Measurements from ENCODE around the gene EID1.

The EID1 gene

GRCh38 chr15:48871542-48871941, 6.4 kb upstream of the EID1 start:
- Histone ChIP-seq H2AFZ (ENCODE audit: low read length) (no peak overlapping the region), H3K27me3 (ENCODE audit: insufficient read depth, low read length) (no peaks in the 10 kb centered on the region), H3K27ac (ENCODE audit: low read depth, low read length, poor library complexity, severe bottlenecking) (no peak overlapping the region), H3K4me3 (ENCODE audit: low read depth, low read length, poor library complexity, severe bottlenecking) (no peak overlapping the region), H4K20me1 (ENCODE audit: insufficient read depth, low read length) (no peaks in the 10 kb centered on the region), H3K9me3 (ENCODE audit: low read length) (no peaks in the 10 kb centered on the region), H3K9ac (ENCODE audit: low read length) (no peak overlapping the region), H3K36me3 (ENCODE audit: insufficient read depth, low read length) (no peaks in the 10 kb centered on the region), H3K4me1 (ENCODE audit: insufficient read depth, low read length, severe bottlenecking) (no peaks in the 10 kb centered on the region), H3K9me2 (ENCODE audit: low read depth, low read length) (no peaks in the 10 kb centered on the region), H3K79me2 (ENCODE audit: insufficient read depth, low read length) (no peaks in the 10 kb centered on the region), H3F3A (ENCODE audit: insufficient read depth, low read length) (no peaks in the 10 kb centered on the region), H3K4me2 (ENCODE audit: low read length) (no peak overlapping the region)
- TF ChIP-seq EZH2 (IDR thresholded peaks at IDR 0.05; ENCODE audit: borderline replicate concordance, low read length) = no peak
- no peak for TF ChIP-seq CTCF (IDR thresholded peaks at IDR 0.05; ENCODE audit: low read length)

- Histone ChIP-seq H3K79me2 (ENCODE audit: insufficient read depth, low read length) (no peaks in the 10 kb centered on the region), H3K4me3 (ENCODE audit: low read depth, low read length, poor library complexity, severe bottlenecking) (no peak overlapping the region), H3K27ac (ENCODE audit: low read depth, low read length, poor library complexity, severe bottlenecking) (no peak overlapping the region), H2AFZ (ENCODE audit: low read length) (no peak overlapping the region), H3K9ac (ENCODE audit: low read length) (no peak overlapping the region), H4K20me1 (ENCODE audit: insufficient read depth, low read length) (no peaks in the 10 kb centered on the region), H3K9me3 (ENCODE audit: low read length) (no peaks in the 10 kb centered on the region), H3F3A (ENCODE audit: insufficient read depth, low read length) (no peaks in the 10 kb centered on the region), H3K9me2 (ENCODE audit: low read depth, low read length) (no peaks in the 10 kb centered on the region), H3K27me3 (ENCODE audit: insufficient read depth, low read length) (no peaks in the 10 kb centered on the region), H3K4me2 (ENCODE audit: low read length) (no peak overlapping the region), H3K4me1 (ENCODE audit: insufficient read depth, low read length, severe bottlenecking) (peaks cover 7% of the 10 kb centered on the region), H3K36me3 (ENCODE audit: insufficient read depth, low read length) (no peaks in the 10 kb centered on the region)
- TF ChIP-seq CTCF (IDR thresholded peaks at IDR 0.05; ENCODE audit: low read length) = no peak
Observed at GRCh38 chr15:48872632-48873031, 5.3 kb upstream of the EID1 start.

- no peak for TF ChIP-seq EZH2 (IDR thresholded peaks at IDR 0.05; ENCODE audit: borderline replicate concordance, low read length)
- TF ChIP-seq CTCF (IDR thresholded peaks at IDR 0.05; ENCODE audit: low read length) = no peak
- Histone ChIP-seq H3K27ac (ENCODE audit: low read depth, low read length, poor library complexity, severe bottlenecking) (no peak overlapping the region), H3K4me1 (ENCODE audit: insufficient read depth, low read length, severe bottlenecking) (peaks cover 25% of the 10 kb centered on the region), H3K9me3 (ENCODE audit: low read length) (no peaks in the 10 kb centered on the region), H3K36me3 (ENCODE audit: insufficient read depth, low read length) (no peaks in the 10 kb centered on the region), H3K9ac (ENCODE audit: low read length) (no peak overlapping the region), H3K4me2 (ENCODE audit: low read length) (no peak overlapping the region), H3K79me2 (ENCODE audit: insufficient read depth, low read length) (peaks cover 6% of the 10 kb centered on the region; the same call in 1 of the 2 replicates), H3K4me3 (ENCODE audit: low read depth, low read length, poor library complexity, severe bottlenecking) (no peak overlapping the region), H3K9me2 (ENCODE audit: low read depth, low read length) (no peaks in the 10 kb centered on the region), H3K27me3 (ENCODE audit: insufficient read depth, low read length) (no peaks in the 10 kb centered on the region), H2AFZ (ENCODE audit: low read length) (no peak overlapping the region), H3F3A (ENCODE audit: insufficient read depth, low read length) (no peaks in the 10 kb centered on the region), H4K20me1 (ENCODE audit: insufficient read depth, low read length) (no peaks in the 10 kb centered on the region)
Observed at GRCh38 chr15:48875241-48875960, 2.5 kb upstream of the EID1 start.

All from OCI-LY1 (cell line).